AG04450 (cell line): ENCODE measurements around the gene CSNK1A1. TPM values are rescaled to one million over a fixed set of nuclear protein-coding genes. Genes with fewer than 3 reads are reported as not detected.

Experiments
- CTCF ChIA-PET: fragments of 300-600, 350-600 bp; formaldehyde crosslinking; extraction: SDS; loops from one replicate; lab custom pipeline; 2022; ENCODE audit warnings: antibody characterized with exemption, inconsistent platforms; lab: Charles Lee
- POLR2A ChIA-PET: fragments of 350-600 bp; formaldehyde crosslinking; extraction: SDS; loops from one replicate; lab custom pipeline; 2021; ENCODE audit warnings: antibody characterized with exemption, inconsistent platforms; lab: Yijun Ruan, JAX
- DNase-seq: peaks from one replicate; pipeline ENCODE4 v3.0.0-alpha.2; 2011; ENCODE audit warnings: low read depth, low spot score
- H3K27ac ChIP-seq: one replicate; pipeline ENCODE4 v1.5.1; 2012; ENCODE audit warnings: low read depth, low read length, control low read depth
- H3K27me3 ChIP-seq: one replicate; pipeline ENCODE4 v1.6.0; 2012; ENCODE audit warnings: low read length; ENCODE audit not compliant: control insufficient read depth, insufficient read depth
- H3K4me3 ChIP-seq: 2 replicates; pipeline ENCODE4 v1.5.1; 2011; ENCODE audit warnings: mild to moderate bottlenecking, low read depth, low read length, control low read depth
- H3K9me3 ChIP-seq: 2 replicates; pipeline ENCODE4 v1.5.1; 2012; ENCODE audit warnings: low read length; ENCODE audit not compliant: control insufficient read depth, insufficient read depth
- polyA plus RNA-seq: library from polyadenylated mRNA; depleted of rRNA; stranded (reverse); fragments of >200 nt; gene quantifications from 2 replicates; pipeline ENCODE4 v1.2.3, GENCODE V29; 2011
- TF ChIP-seq, protein P1 (sequence below): IDR thresholded peaks from 2 replicates; pipeline ENCODE4 v1.5.1; 2011; ENCODE audit warnings: low read depth, low read length, control low read depth, inconsistent platforms

Gene CSNK1A1
- polyA plus RNA-seq, 1 experiment, result 329 TPM

DNA sequence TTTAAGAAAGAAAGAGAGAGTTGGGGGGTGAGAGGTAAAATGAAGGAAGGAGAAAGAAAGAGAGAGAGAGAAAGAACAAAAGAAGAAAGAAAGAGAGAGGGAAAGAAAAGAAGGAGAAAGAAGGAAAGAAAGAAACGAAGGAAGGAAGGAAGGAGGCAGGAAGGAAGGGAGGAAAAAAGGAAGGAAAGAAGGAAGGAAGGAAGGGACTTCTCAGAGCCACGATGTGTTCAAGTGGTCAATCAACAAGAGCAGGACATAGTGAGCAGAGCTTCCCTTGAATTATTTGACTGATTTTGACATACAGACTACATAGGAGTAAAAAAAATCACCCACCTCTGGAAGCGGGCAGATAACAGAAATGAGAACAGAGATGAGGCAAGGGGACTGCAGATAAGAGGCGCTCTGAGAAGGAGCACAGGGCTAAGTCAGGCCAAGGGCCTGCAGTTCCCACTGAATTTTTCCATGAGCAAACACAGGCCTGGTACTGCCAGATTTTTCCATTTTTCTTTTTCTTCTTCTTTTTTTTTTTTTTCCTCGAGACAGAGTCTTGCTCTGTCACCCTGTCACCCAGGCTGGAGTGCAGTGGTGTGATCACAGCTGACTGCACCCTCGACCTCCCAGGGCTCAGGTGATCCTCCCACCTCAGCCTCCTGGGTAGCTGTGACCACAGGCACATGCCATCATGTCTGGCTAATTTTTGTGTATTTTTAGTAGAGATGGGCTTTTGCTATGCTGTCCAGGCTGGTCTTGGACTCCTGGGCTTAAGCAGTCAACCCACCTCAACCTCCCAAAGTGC is 94.4 kb downstream of the CSNK1A1 start:
- H3K4me3 ChIP-seq, result no peak overlapping the region
- no peaks in the 10 kb centered on the region for H3K9me3 ChIP-seq
- no peak for DNase-seq
- CTCF ChIA-PET, result interaction anchor here (1.0 kb wide), 2 partner anchors 11 to 14 kb away, joined by 3 to 4 read pairs; no protein-coding TSS in a partner anchor
- H3K27me3 ChIP-seq, result no peaks in the 10 kb centered on the region
- POLR2A ChIA-PET, result interaction anchor here (0.6 to 1.2 kb wide), 4 partner anchors 10 to 95 kb away, joined by 3 read pairs; no protein-coding TSS in a partner anchor
- H3K27ac ChIP-seq, result peak overlapping the region; percentile 89
- TF ChIP-seq, protein P1, sequence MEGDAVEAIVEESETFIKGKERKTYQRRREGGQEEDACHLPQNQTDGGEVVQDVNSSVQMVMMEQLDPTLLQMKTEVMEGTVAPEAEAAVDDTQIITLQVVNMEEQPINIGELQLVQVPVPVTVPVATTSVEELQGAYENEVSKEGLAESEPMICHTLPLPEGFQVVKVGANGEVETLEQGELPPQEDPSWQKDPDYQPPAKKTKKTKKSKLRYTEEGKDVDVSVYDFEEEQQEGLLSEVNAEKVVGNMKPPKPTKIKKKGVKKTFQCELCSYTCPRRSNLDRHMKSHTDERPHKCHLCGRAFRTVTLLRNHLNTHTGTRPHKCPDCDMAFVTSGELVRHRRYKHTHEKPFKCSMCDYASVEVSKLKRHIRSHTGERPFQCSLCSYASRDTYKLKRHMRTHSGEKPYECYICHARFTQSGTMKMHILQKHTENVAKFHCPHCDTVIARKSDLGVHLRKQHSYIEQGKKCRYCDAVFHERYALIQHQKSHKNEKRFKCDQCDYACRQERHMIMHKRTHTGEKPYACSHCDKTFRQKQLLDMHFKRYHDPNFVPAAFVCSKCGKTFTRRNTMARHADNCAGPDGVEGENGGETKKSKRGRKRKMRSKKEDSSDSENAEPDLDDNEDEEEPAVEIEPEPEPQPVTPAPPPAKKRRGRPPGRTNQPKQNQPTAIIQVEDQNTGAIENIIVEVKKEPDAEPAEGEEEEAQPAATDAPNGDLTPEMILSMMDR, result no peak

DNA sequence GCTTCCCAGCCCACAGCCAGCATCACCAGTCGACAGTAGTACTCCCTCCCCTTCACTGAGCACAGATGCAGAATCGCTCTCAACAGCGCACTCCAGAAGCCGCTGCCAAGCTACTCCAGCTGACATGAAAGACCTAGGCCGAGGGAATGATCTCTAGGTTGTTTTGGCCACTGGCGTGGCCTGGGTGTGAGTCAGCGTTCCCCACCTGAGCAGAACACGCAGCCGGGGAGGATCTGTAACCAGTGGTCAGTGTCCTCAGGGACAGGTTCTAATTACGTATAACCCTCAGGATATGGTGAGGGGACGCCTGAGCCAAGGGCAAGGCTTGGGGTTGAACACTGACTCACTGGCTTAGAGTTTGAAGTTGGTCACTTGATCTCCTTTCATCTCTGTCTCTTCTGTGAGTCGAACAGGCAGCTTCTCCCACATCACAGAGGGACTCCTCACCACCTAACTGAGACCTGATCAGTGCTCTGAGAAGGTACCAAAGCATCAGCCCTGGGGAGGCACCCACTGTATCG is 95.3 kb downstream of the CSNK1A1 start:
- CTCF ChIA-PET, result interaction anchor here (1.0 kb wide), 3 partner anchors 10 to 13 kb away, joined by 3 to 4 read pairs (median 3); no protein-coding TSS in a partner anchor
- no peak for DNase-seq

DNA sequence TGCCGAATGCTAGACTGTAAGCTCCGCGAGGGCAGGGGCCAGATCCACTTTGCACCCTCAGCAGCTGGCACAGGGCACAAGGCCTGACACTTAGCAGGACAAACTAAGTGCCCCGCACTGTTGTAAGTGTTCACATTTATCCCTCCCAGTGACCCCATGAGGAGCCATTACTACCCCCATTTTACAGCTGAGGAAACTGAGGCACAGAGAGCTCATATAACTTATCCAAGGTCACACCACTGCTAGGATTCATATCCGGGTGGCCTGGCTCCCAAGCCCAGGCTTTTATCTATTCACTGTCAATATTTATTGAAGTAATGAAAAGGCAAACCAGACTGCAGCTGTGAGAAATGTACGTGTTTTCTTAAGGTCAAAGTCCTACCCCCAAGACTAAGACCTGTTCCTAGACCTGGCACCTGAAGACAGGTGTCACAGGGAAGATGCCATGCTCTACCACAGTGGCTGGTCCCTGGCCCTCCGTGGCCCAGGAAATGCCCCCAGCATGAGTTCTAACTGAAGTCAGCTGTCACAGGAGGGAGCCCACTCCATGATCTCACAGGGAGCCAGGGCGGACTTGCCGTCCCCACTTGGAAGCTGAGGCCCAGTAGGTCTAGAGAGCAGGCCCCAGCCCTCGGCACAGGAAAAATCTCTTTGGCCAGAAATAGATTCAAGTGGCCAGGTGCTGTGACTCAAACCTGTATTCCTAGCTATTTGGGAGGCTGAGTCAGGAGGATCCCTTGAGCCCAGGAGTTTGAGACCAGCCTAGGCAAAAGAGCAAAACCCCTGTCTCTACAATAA is 97.4 kb downstream of the CSNK1A1 start:
- DNase-seq, result no peak
- POLR2A ChIA-PET, result interaction anchor here (1.0 to 2.0 kb wide), 2 partner anchors 24 to 32 kb away, joined by 3 to 11 read pairs; no protein-coding TSS in a partner anchor
- CTCF ChIA-PET, result interaction anchor here (0.9 to 1.4 kb wide), 4 partner anchors 10 to 72 kb away, joined by 3 to 4 read pairs (median 4); no protein-coding TSS in a partner anchor
- Histone ChIP-seq H3K27me3 (no peaks in the 10 kb centered on the region), H3K27ac (peak overlapping the region; percentile 89), H3K9me3 (no peaks in the 10 kb centered on the region), H3K4me3 (no peak overlapping the region)
- TF ChIP-seq, protein P1, result no peak

More for the DNA sequence above, 95.3 kb downstream of the CSNK1A1 start:
- no peaks in the 10 kb centered on the region for H3K27me3 ChIP-seq
- POLR2A ChIA-PET, result interaction anchor here (0.8 to 1.2 kb wide), 4 partner anchors 18 to 96 kb away, joined by 3 read pairs; no protein-coding TSS in a partner anchor
- no peak overlapping the region for H3K4me3 ChIP-seq
- TF ChIP-seq, protein P1, result no peak
- H3K9me3 ChIP-seq, result no peaks in the 10 kb centered on the region
- H3K27ac ChIP-seq, result peak overlapping the region; percentile 89

DNA sequence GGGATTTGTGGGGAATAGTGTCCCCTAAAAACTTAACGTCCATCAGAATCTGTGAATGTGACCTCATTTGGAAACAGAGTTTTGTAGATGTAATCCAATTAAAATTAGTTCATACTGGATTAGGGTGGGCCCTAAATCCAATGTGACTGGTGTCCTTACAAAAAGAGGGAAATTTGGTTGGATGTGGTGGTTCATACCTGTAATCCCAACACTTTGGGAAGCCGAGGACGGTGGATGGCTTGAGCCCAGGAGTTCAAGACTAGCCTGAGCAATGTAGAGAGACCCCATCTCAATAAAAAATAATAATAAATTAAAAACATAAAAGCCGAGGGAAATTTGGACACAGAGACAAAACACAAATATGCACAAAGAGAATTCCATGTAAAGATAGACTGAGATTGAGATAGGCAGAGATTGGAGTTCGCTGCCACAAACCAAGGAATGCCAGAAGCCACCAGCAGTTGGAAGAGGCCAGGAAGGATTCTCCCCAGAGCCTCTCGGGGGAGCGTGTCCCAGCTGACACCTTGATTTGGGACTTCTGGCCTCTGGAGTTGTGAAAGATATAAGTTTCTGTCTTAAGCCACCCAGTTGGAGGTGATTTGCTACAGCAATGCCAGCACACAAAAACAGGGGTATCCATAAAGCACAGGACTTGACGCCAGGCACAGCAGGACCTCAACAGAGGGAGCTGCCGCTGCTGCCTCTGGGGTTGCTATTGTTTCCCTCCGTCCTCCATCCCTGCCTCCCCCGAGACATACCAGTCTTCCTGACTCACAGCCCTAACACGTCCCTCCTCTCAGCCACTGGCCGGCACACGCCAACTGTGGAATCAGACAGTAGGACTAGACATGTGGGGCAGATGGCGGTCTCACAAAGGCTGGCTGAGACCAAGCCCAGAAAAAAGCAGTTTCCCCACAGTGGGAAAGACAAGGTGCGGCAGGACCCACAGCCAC is 98.3 kb downstream of the CSNK1A1 start:
- H3K4me3 ChIP-seq, result no peak overlapping the region
- peak overlapping the region; percentile 89 for H3K27ac ChIP-seq
- no peaks in the 10 kb centered on the region for H3K9me3 ChIP-seq
- TF ChIP-seq, protein P1, result peak; percentile 20; the same call in 1 of the 2 replicates
- H3K27me3 ChIP-seq, result no peaks in the 10 kb centered on the region
- peak; percentile 78 for DNase-seq
- ChIA-PET CTCF (interaction anchor here (0.9 to 1.4 kb wide), 4 partner anchors 12 to 109 kb away, joined by 3 to 4 read pairs (median 4); no protein-coding TSS in a partner anchor), POLR2A (interaction anchor here (1.0 to 2.0 kb wide), 5 partner anchors 24 to 98 kb away, joined by 3 to 11 read pairs (median 4); partner anchors contain the start of gene CSNK1A1)
